GM12892 (cell line): ENCODE measurements around the gene SSR1.

ENCODE experiments used
- POLR2A ChIP-seq: IDR thresholded peaks from 2 replicates; pipeline ENCODE4 v1.6.1; 2011; ENCODE audit warnings: low read depth, low read length, control low read depth
- POLR2AphosphoS5 ChIP-seq: IDR thresholded peaks from 2 replicates; pipeline ENCODE4 v1.6.1; 2011; ENCODE audit warnings: low read depth, low read length, control low read depth
- TAF1 ChIP-seq: IDR thresholded peaks from 2 replicates; pipeline ENCODE4 v1.6.1; 2011; ENCODE audit warnings: low read depth, mild to moderate bottlenecking, control low read depth, low read length, borderline replicate concordance

DNA sequence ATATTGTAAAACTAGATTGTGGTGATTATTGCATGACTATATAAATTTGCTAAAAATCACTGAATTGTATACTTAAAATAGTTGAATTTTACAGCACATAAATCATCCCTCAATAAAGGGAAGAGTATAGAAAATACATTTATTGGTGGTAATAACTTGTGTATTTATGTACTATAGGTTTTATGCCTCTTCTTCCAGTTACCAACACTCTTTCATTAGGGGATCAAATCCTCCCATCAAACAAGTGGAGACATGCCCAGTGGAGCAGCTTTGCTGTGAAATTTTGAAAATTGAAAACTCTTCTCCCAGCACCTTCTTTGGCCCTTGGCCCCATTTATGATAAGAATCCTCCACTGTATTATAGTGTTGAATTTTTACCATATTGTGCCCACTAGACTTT is 10.1 kb upstream of the SSR1 start:
- TF ChIP-seq POLR2A (no peak), POLR2AphosphoS5 (no peak), TAF1 (no peak)
